ENCODE results near the gene AK9. TPM values are rescaled to one million over a fixed set of nuclear protein-coding genes. Genes with fewer than 3 reads are reported as not detected.

Gene AK9
- total RNA-seq, 4 donors from 2014 or later: 8.4 to 15.0 (median 10.6) TPM

DNA sequence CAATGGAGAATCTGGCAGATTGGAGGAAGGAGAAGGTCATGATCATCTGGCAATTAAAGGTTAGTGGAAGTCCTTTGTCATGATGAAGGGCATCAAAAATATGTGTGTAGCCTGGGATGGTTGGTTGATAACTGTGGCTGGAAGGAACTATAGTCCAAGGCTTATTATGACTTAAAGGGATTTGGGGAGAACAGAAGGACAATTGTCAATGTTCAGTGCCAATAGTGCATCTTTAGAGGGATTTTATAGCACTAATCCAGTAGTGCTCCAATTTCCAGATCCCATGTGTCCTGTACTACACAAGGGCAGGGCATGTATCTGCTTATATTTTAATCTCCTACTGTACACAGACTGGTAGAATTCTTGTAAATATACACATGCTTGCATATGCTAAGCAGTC is 203.0 kb downstream of the AK9 start:
- H3K4me3 ChIP-seq: no peak overlapping the region
- H3K36me3 ChIP-seq: no peaks in the 10 kb centered on the region
- DNase-seq (ENCODE audit: extremely low spot score): no peak
- peaks cover 0 to 8% (median 5%) of the 10 kb centered on the region in 4 donors for H3K4me1 ChIP-seq
- H3K27me3 ChIP-seq: no peaks in the 10 kb centered on the region
- no peak overlapping the region for H3K27ac ChIP-seq (replicated peaks in 1 of 4)
- no peaks in the 10 kb centered on the region for H3K9me3 ChIP-seq
- intact Hi-C loops (cut with DNase I): no loop called here
- TF ChIP-seq POLR2AphosphoS5 (IDR thresholded peaks at IDR 0.05) (no peak), POLR2A (IDR thresholded peaks at IDR 0.05; ENCODE audit: low read depth) (no peak), EP300 (IDR thresholded peaks at IDR 0.05) (no peak)
- TF ChIP-seq, protein P1, sequence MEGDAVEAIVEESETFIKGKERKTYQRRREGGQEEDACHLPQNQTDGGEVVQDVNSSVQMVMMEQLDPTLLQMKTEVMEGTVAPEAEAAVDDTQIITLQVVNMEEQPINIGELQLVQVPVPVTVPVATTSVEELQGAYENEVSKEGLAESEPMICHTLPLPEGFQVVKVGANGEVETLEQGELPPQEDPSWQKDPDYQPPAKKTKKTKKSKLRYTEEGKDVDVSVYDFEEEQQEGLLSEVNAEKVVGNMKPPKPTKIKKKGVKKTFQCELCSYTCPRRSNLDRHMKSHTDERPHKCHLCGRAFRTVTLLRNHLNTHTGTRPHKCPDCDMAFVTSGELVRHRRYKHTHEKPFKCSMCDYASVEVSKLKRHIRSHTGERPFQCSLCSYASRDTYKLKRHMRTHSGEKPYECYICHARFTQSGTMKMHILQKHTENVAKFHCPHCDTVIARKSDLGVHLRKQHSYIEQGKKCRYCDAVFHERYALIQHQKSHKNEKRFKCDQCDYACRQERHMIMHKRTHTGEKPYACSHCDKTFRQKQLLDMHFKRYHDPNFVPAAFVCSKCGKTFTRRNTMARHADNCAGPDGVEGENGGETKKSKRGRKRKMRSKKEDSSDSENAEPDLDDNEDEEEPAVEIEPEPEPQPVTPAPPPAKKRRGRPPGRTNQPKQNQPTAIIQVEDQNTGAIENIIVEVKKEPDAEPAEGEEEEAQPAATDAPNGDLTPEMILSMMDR (IDR thresholded peaks at IDR 0.05): no peak

DNA sequence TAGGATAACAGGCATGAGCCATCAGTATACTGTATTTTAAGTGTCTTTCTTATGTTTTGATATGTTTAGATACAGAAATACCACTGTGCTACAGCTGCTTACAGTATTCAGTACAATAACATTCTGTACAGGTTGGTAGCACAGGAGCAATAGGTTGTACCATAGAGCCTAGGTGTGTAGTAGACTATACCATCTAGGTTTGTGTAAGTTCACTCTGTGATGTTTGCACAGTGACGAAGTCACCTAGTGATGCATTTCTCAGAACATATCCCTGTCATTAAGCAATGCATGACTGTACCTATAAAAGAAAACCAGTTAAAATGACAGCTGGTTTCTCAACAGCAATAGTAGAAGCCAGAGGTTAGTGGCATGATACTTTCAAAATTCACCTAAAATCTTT is 204.9 kb downstream of the AK9 start:
- Histone ChIP-seq H3K9me3 (no peaks in the 10 kb centered on the region), H3K27me3 (no peaks in the 10 kb centered on the region), H3K4me3 (no peak overlapping the region), H3K4me1 (peaks cover 13 to 23% (median 21%) of the 10 kb centered on the region in 4 donors), H3K27ac (replicated peaks in 1 of 4) (no peak overlapping the region), H3K36me3 (peaks cover 0 to 8% (median 4%) of the 10 kb centered on the region in 4 donors)
- TF ChIP-seq POLR2A (IDR thresholded peaks at IDR 0.05; ENCODE audit: low read depth) (no peak), EP300 (IDR thresholded peaks at IDR 0.05) (no peak), POLR2AphosphoS5 (IDR thresholded peaks at IDR 0.05) (no peak)
- TF ChIP-seq, protein P1 (IDR thresholded peaks at IDR 0.05): no peak
- WGBS: 95% methylated on average over 1 of the region's 1 CpG
- intact Hi-C loops (cut with DNase I): no loop called here
- DNase-seq (ENCODE audit: extremely low spot score): peak; percentile 79

DNA sequence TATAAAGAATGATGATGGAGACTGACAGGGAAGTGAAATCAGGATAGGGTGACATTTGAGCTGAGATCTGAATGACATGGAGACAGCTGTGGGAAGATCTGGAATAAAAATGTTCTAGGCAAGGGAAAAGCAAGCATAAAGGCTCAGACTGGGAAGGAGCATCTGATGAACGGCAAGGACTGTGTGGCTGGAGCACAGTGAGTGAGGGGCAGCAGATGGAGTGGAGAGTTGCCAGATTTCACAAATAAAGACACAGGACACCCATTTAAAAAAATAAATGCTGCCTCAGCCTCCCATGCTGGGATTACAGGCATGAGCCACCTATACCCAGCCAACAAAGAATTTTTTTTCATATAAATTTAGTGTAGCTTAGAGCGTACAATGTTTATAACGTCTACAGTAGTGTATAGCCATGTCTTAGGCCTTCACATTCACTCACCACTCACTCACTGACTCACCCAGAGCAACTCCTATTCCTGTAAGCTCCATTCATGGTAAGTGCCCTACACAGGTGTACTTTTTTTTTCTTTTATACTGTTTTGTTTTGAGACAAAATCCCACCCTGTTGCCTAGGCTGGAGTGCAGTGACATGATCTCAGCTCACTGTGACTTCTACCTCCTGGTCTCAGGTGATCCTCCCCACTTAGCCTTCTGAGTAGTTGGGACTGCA is 205.6 kb downstream of the AK9 start:
- Histone ChIP-seq H3K4me1 (peaks cover 19 to 30% (median 28%) of the 10 kb centered on the region in 4 donors), H3K9me3 (no peaks in the 10 kb centered on the region), H3K27me3 (no peaks in the 10 kb centered on the region), H3K36me3 (peaks cover 0 to 14% (median 7%) of the 10 kb centered on the region in 4 donors), H3K27ac (replicated peaks in 1 of 4) (no peak overlapping the region), H3K4me3 (no peak overlapping the region)
- WGBS: 68% methylated on average over 3 of the region's 3 CpGs
- intact Hi-C loops (cut with DNase I): no loop called here
- no peak for TF ChIP-seq POLR2A (IDR thresholded peaks at IDR 0.05; ENCODE audit: low read depth)
- TF ChIP-seq, protein P1 (IDR thresholded peaks at IDR 0.05): no peak
- no peak for TF ChIP-seq POLR2AphosphoS5 (IDR thresholded peaks at IDR 0.05)
- TF ChIP-seq EP300 (IDR thresholded peaks at IDR 0.05): no peak
- no peak for DNase-seq (ENCODE audit: extremely low spot score)

DNA sequence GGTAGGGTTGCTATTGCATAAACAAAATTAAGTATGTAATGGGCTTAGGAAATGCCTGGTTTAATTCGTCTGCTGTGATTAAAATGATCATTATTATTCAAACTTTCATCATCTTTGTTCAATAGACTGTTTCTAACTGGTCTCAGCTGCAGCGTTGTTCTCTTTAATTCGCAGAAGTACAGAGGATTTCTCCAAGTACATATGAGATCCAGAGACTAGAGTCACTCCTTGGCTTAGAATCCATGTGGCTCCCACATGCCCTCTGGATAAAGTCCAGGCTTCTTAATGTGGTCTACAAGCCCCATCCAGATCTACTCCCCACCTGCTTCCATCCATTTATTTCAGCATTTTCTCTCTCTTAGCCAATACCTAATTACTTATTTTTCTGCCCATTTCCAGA is 206.9 kb downstream of the AK9 start:
- WGBS: 61% methylated on average over 3 of the region's 3 CpGs
- no peak for DNase-seq (ENCODE audit: extremely low spot score)
- H3K27ac ChIP-seq (replicated peaks in 1 of 4): peak overlapping the region; percentile 81 to 89 (median 86)

More for the DNA sequence above, 206.9 kb downstream of the AK9 start:
- Histone ChIP-seq H3K27me3 (no peaks in the 10 kb centered on the region), H3K36me3 (peaks cover 0 to 17% (median 8%) of the 10 kb centered on the region in 4 donors), H3K9me3 (no peaks in the 10 kb centered on the region), H3K4me3 (peak overlapping the region; percentile 71 to 98 (median 92)), H3K4me1 (peaks cover 28 to 43% (median 40%) of the 10 kb centered on the region in 4 donors)
- intact Hi-C loops (cut with DNase I): loop anchor here (5.0 kb wide), 2 partner anchors 42 to 102 kb away; partner anchors contain the start of genes CD164, PPIL6 and SMPD2
- TF ChIP-seq POLR2A (IDR thresholded peaks at IDR 0.05; ENCODE audit: low read depth): no peak
- no peak for TF ChIP-seq POLR2AphosphoS5 (IDR thresholded peaks at IDR 0.05)
- TF ChIP-seq, protein P1 (IDR thresholded peaks at IDR 0.05): no peak
- TF ChIP-seq EP300 (IDR thresholded peaks at IDR 0.05): no peak
